Panc1 (cell line): Measurements from ENCODE around the gene RITA1. TPM values are rescaled to one million over a fixed set of nuclear protein-coding genes. Genes with fewer than 3 reads are reported as not detected.

Experiments
- ATAC-seq: fragments of 200-7000 bp; cut with Tn5 transposase; 2 replicates; pipeline ENCODE4 v1.9.1; 2020; ENCODE audit warnings: mild to moderate bottlenecking, moderate library complexity
- BruUV-seq: library from RNA; stranded (reverse); fragments of 400-500 nt; replicated peaks from 2 replicates; lab custom pipeline; 2021; lab: Mats Ljungman, UMichigan
- CTCF ChIA-PET: fragments of 300-600 bp; sonication (Branson Sonifier 250); formaldehyde crosslinking; loops from one replicate; lab custom pipeline; 2022; ENCODE audit warnings: antibody characterized with exemption; lab: Charles Lee
- POLR2A ChIA-PET: fragments of 300-600 bp; sonication (Branson Sonifier 250); formaldehyde crosslinking; loops from one replicate; lab custom pipeline; 2022; ENCODE audit warnings: antibody characterized with exemption; lab: Charles Lee
- DNase-seq: peaks from one replicate; pipeline ENCODE4 v3.0.0-alpha.2; 2010; ENCODE audit warnings: low read depth, low spot score
- H3K27ac ChIP-seq: 2 replicates; pipeline ENCODE4 v1.5.1; 2011; ENCODE audit warnings: mild to moderate bottlenecking, low read length, inconsistent platforms
- H3K27me3 ChIP-seq: fragments of 200-500 bp; sonication (Bioruptor generic); 2 replicates; pipeline ENCODE4 v1.6.0; 2014; ENCODE audit warnings: low read length, inconsistent platforms; ENCODE audit not compliant: control insufficient read depth, insufficient read depth
- H3K36me3 ChIP-seq: fragments of 200-500 bp; sonication (Bioruptor generic); 2 replicates; pipeline ENCODE4 v1.5.1; 2014; ENCODE audit warnings: inconsistent platforms, mild to moderate bottlenecking, low read length, moderate library complexity; ENCODE audit not compliant: control insufficient read depth, insufficient read depth
- H3K4me1 ChIP-seq: 2 replicates; pipeline ENCODE4 v1.5.1; 2011; ENCODE audit warnings: inconsistent platforms, mild to moderate bottlenecking, low read length, moderate library complexity; ENCODE audit not compliant: control insufficient read depth, insufficient read depth
- H3K4me3 ChIP-seq, 2 experiments: 2 replicates each; pipeline ENCODE4 v1.5.1; 2011 to 2012; ENCODE audit warnings: low read depth in 2 of 2, low read length in 2 of 2, mild to moderate bottlenecking in 2 of 2, inconsistent platforms in 1 of 2, moderate library complexity in 1 of 2
- H3K9me3 ChIP-seq: fragments of 200-500 bp; sonication (Bioruptor generic); 2 replicates; pipeline ENCODE4 v1.5.1; 2014; ENCODE audit warnings: low read depth, mild to moderate bottlenecking, inconsistent platforms, low read length, moderate library complexity; ENCODE audit not compliant: control insufficient read depth, insufficient read depth
- CTCF ChIP-seq: fragments of 450-650 bp; IDR thresholded peaks from 2 replicates; pipeline ENCODE4 v1.5.1; 2017; ENCODE audit warnings: mild to moderate bottlenecking
- POLR2AphosphoS5 ChIP-seq: IDR thresholded peaks from 2 replicates; pipeline ENCODE4 v1.6.1; 2012; ENCODE audit warnings: mild to moderate bottlenecking, low read depth, low read length, moderate library complexity
- REST ChIP-seq, 2 experiments: IDR thresholded peaks; 2 replicates each; pipeline ENCODE4 v1.6.1; 2011 to 2012; ENCODE audit warnings: low read depth in 2 of 2, control low read depth in 1 of 2, low read length in 1 of 2, mild to moderate bottlenecking in 1 of 2, moderate library complexity in 1 of 2; ENCODE audit not compliant: insufficient read depth in 1 of 2
- SIN3A ChIP-seq: IDR thresholded peaks from 2 replicates; pipeline ENCODE4 v1.6.1; 2012; ENCODE audit warnings: low read depth, mild to moderate bottlenecking, low read length, moderate library complexity, borderline replicate concordance; ENCODE audit not compliant: insufficient read depth
- TCF7L2 ChIP-seq: IDR thresholded peaks from 2 replicates; pipeline ENCODE4 v1.6.1; 2011; ENCODE audit warnings: mild to moderate bottlenecking, low read depth, low read length, inconsistent platforms
- in situ Hi-C: cut with HindIII; loops from 2 replicates; pipeline ENCODE4 v1.10.0; 2016; ENCODE audit warnings: low sequenced_read_pairs, low pct_unique_long_range_greater_than_20kb
- intact Hi-C: fragments of 100-400 bp; cut with micrococcal nuclease; formaldehyde crosslinking; loops from one replicate; pipeline ENCODE4 v1.10.0; 2022; ENCODE audit not compliant: unreplicated experiment
- total RNA-seq: library from RNA; stranded (reverse); gene quantifications from one replicate; pipeline ENCODE4 v1.2.1, GENCODE V29; 2021; ENCODE audit not compliant: unreplicated experiment

Gene RITA1
- total RNA-seq, 1 experiment from 2014 or later: 41.0 TPM

- BruUV-seq: no TSS peak
- peak; percentile 22; the same call in 1 of the 2 replicates for ATAC-seq
- in situ Hi-C loops: no loop called here
- intact Hi-C loops: no loop called here
- Histone ChIP-seq H3K36me3 (no peaks in the 10 kb centered on the region; the same call in 1 of the 2 replicates), H3K4me3 (no peak overlapping the region), H3K4me1 (0 out of 2 replicates have a peak, but pooled peaks cover 5% of the 10 kb centered on the region), H3K9me3 (no peaks in the 10 kb centered on the region), H3K27me3 (no peaks in the 10 kb centered on the region), H3K27ac (no peak overlapping the region; the same call in 1 of the 2 replicates)
- ChIA-PET POLR2A (no interaction called here), CTCF (no interaction called here)
- no peak for TF ChIP-seq TCF7L2
- TF ChIP-seq CTCF: no peak
- TF ChIP-seq POLR2AphosphoS5: no peak
- no peak for TF ChIP-seq REST (IDR thresholded peaks at IDR 0.05; ENCODE audit: insufficient read depth in 1 of 2, low read depth in 2 of 2, low read length in 1 of 2)
- TF ChIP-seq SIN3A: no peak
- no peak for DNase-seq
These were observed 45.9 kb downstream of the RITA1 start for GRCh38 chr12:113231235-113232088.

GRCh38 chr12:113232089-113232839 is 46.7 kb downstream of the RITA1 start:
- no peaks in the 10 kb centered on the region; the same call in 1 of the 2 replicates for H3K36me3 ChIP-seq
- no peak for ATAC-seq
- no peak for DNase-seq
- no peaks in the 10 kb centered on the region for H3K9me3 ChIP-seq
- TF ChIP-seq REST (IDR thresholded peaks at IDR 0.05; ENCODE audit: insufficient read depth in 1 of 2, low read depth in 2 of 2, low read length in 1 of 2): 0 out of 4 replicates have a peak, but pooled peaks of 1 of the 2 experiments have one; percentile 6
- TF ChIP-seq POLR2AphosphoS5: no peak
- TF ChIP-seq TCF7L2: no peak
- TF ChIP-seq CTCF: no peak
- no peak for TF ChIP-seq SIN3A
- CTCF ChIA-PET: interaction anchor here (0.5 kb wide), 1 partner anchor 9 kb away, joined by 5 read pairs; no protein-coding TSS in a partner anchor
- H3K4me3 ChIP-seq: no peak overlapping the region
- in situ Hi-C loops: no loop called here
- H3K4me1 ChIP-seq: 0 out of 2 replicates have a peak, but pooled peaks cover 5% of the 10 kb centered on the region
- POLR2A ChIA-PET: no interaction called here
- intact Hi-C loops: no loop called here
- no peak overlapping the region for H3K27ac ChIP-seq
- BruUV-seq: no TSS peak
- H3K27me3 ChIP-seq: no peaks in the 10 kb centered on the region
